ENCODE measurements around the gene BLCAP.
A peak's percentile ranks its signal among the peaks of the same experiment; 100 is the strongest.
"Not testable (repeated sequence)": the region's sequence is repeated elsewhere in the genome, so short reads cannot be mapped to it uniquely, and the experiment has no call there.

BLCAP gene

GRCh38 chr20:37564388-37565133 is 36.9 kb upstream of the BLCAP start:
- Histone ChIP-seq H3K36me3 (replicated peaks) (no peaks in the 10 kb centered on the region), H3K27me3 (ENCODE audit: low read depth) (no peaks in the 10 kb centered on the region), H3K4me3 (no peak overlapping the region), H3K4me1 (peaks cover 11% of the 10 kb centered on the region), H3K9me3 (no peaks in the 10 kb centered on the region)
- in situ Hi-C loops (cut with MboI; ENCODE audit: low sequenced_read_pairs), result loop anchor here (5.0 to 25.0 kb wide), 2 partner anchors 428 to 648 kb away; no protein-coding TSS in a partner anchor
- DNase-seq (ENCODE audit: low spot score in 2 of 2), result peak; percentile 48 to 78

GRCh38 chr20:37564016-37564387 is 36.3 kb upstream of the BLCAP start:
- Histone ChIP-seq H3K4me1 (peaks cover 11% of the 10 kb centered on the region), H3K9me3 (no peaks in the 10 kb centered on the region), H3K27me3 (ENCODE audit: low read depth) (no peaks in the 10 kb centered on the region), H3K4me3 (no peak overlapping the region), H3K36me3 (replicated peaks) (no peaks in the 10 kb centered on the region)
- in situ Hi-C loops (cut with MboI; ENCODE audit: low sequenced_read_pairs), result loop anchor here (25.0 kb wide), 1 partner anchor 648 kb away; no protein-coding TSS in a partner anchor
- DNase-seq (ENCODE audit: low spot score in 2 of 2), result no peak

- in situ Hi-C loops (cut with MboI; ENCODE audit: low sequenced_read_pairs), result loop anchor here (25.0 kb wide), 1 partner anchor 649 kb away; no protein-coding TSS in a partner anchor
- no peak overlapping the region for H3K4me3 ChIP-seq
- DNase-seq (ENCODE audit: low spot score in 2 of 2), result no peak
- H3K4me1 ChIP-seq, result peaks cover 8% of the 10 kb centered on the region
- no peaks in the 10 kb centered on the region for H3K27me3 ChIP-seq (ENCODE audit: low read depth)
- no peaks in the 10 kb centered on the region for H3K36me3 ChIP-seq (replicated peaks)
- no peaks in the 10 kb centered on the region for H3K9me3 ChIP-seq
Measured at GRCh38 chr20:37562695-37563480, 35.2 kb upstream of the BLCAP start.

- H3K4me1 ChIP-seq, result no peaks in the 10 kb centered on the region
- in situ Hi-C loops (cut with MboI; ENCODE audit: low sequenced_read_pairs), result loop anchor here (25.0 kb wide), 1 partner anchor 652 kb away; no protein-coding TSS in a partner anchor
- no peaks in the 10 kb centered on the region for H3K36me3 ChIP-seq (replicated peaks)
- no peaks in the 10 kb centered on the region for H3K9me3 ChIP-seq
- no peaks in the 10 kb centered on the region for H3K27me3 ChIP-seq (ENCODE audit: low read depth)
- no peak overlapping the region for H3K4me3 ChIP-seq
- DNase-seq (ENCODE audit: low spot score in 2 of 2), result no peak
Measured at GRCh38 chr20:37560629-37561028, 33.0 kb upstream of the BLCAP start.

GRCh38 chr20:37559312-37560027 is 31.8 kb upstream of the BLCAP start:
- no peaks in the 10 kb centered on the region for H3K4me1 ChIP-seq
- in situ Hi-C loops (cut with MboI; ENCODE audit: low sequenced_read_pairs), result loop anchor here (25.0 kb wide), 1 partner anchor 653 kb away; no protein-coding TSS in a partner anchor
- no peaks in the 10 kb centered on the region for H3K36me3 ChIP-seq (replicated peaks)
- DNase-seq (ENCODE audit: low spot score in 2 of 2), result no peak
- no peaks in the 10 kb centered on the region for H3K27me3 ChIP-seq (ENCODE audit: low read depth)
- no peak overlapping the region for H3K4me3 ChIP-seq
- H3K9me3 ChIP-seq, result no peaks in the 10 kb centered on the region

- no peaks in the 10 kb centered on the region for H3K36me3 ChIP-seq (replicated peaks)
- no peaks in the 10 kb centered on the region for H3K27me3 ChIP-seq (ENCODE audit: low read depth)
- H3K9me3 ChIP-seq, result no peaks in the 10 kb centered on the region
- in situ Hi-C loops (cut with MboI; ENCODE audit: low sequenced_read_pairs), result loop anchor here (25.0 kb wide), 1 partner anchor 654 kb away; no protein-coding TSS in a partner anchor
- no peak for DNase-seq (ENCODE audit: low spot score in 2 of 2)
- H3K4me3 ChIP-seq, result no peak overlapping the region
- H3K4me1 ChIP-seq, result no peaks in the 10 kb centered on the region
Measured at GRCh38 chr20:37558779-37559178, 31.1 kb upstream of the BLCAP start.

- Histone ChIP-seq H3K4me1 (no peaks in the 10 kb centered on the region), H3K27me3 (ENCODE audit: low read depth) (no peaks in the 10 kb centered on the region), H3K36me3 (replicated peaks) (no peaks in the 10 kb centered on the region), H3K9me3 (no peaks in the 10 kb centered on the region), H3K4me3 (no peak overlapping the region)
- in situ Hi-C loops (cut with MboI; ENCODE audit: low sequenced_read_pairs), result loop anchor here (25.0 kb wide), 1 partner anchor 654 kb away; no protein-coding TSS in a partner anchor
- no peak for DNase-seq (ENCODE audit: low spot score in 2 of 2)
Measured at GRCh38 chr20:37558306-37558705, 30.6 kb upstream of the BLCAP start.

- no peaks in the 10 kb centered on the region for H3K4me1 ChIP-seq
- DNase-seq (ENCODE audit: low spot score in 2 of 2), result no peak
- in situ Hi-C loops (cut with MboI; ENCODE audit: low sequenced_read_pairs), result loop anchor here (25.0 kb wide), 1 partner anchor 656 kb away; no protein-coding TSS in a partner anchor
- no peaks in the 10 kb centered on the region for H3K9me3 ChIP-seq
- H3K4me3 ChIP-seq, result no peak overlapping the region
- no peaks in the 10 kb centered on the region for H3K36me3 ChIP-seq (replicated peaks)
- no peaks in the 10 kb centered on the region for H3K27me3 ChIP-seq (ENCODE audit: low read depth)
Measured at GRCh38 chr20:37556538-37556937, 28.9 kb upstream of the BLCAP start.

GRCh38 chr20:37554721-37555298 is 27.1 kb upstream of the BLCAP start:
- H3K27me3 ChIP-seq (ENCODE audit: low read depth); H3K4me1 ChIP-seq; H3K9me3 ChIP-seq; H3K36me3 ChIP-seq (replicated peaks); DNase-seq (ENCODE audit: low spot score in 2 of 2); H3K4me3 ChIP-seq: not testable (repeated sequence)
- in situ Hi-C loops (cut with MboI; ENCODE audit: low sequenced_read_pairs), result loop anchor here (25.0 kb wide), 1 partner anchor 657 kb away; no protein-coding TSS in a partner anchor

- H3K36me3 ChIP-seq (replicated peaks), result no peaks in the 10 kb centered on the region
- H3K4me1 ChIP-seq, result no peaks in the 10 kb centered on the region
- no peak overlapping the region for H3K4me3 ChIP-seq
- in situ Hi-C loops (cut with MboI; ENCODE audit: low sequenced_read_pairs), result loop anchor here (25.0 kb wide), 1 partner anchor 660 kb away; no protein-coding TSS in a partner anchor
- H3K9me3 ChIP-seq, result no peaks in the 10 kb centered on the region
- DNase-seq (ENCODE audit: low spot score in 2 of 2), result no peak
- no peaks in the 10 kb centered on the region for H3K27me3 ChIP-seq (ENCODE audit: low read depth)
Measured at GRCh38 chr20:37552415-37552814, 24.7 kb upstream of the BLCAP start.

- not testable (repeated sequence) for H3K4me1 ChIP-seq; H3K4me3 ChIP-seq; H3K36me3 ChIP-seq (replicated peaks); DNase-seq (ENCODE audit: low spot score in 2 of 2); H3K9me3 ChIP-seq; H3K27me3 ChIP-seq (ENCODE audit: low read depth)
- in situ Hi-C loops (cut with MboI; ENCODE audit: low sequenced_read_pairs), result loop anchor here (25.0 kb wide), 1 partner anchor 661 kb away; no protein-coding TSS in a partner anchor
Measured at GRCh38 chr20:37551660-37552059, 24.0 kb upstream of the BLCAP start.

GRCh38 chr20:37550101-37550920 is 22.6 kb upstream of the BLCAP start:
- DNase-seq (ENCODE audit: low spot score in 2 of 2); H3K36me3 ChIP-seq (replicated peaks); H3K4me1 ChIP-seq; H3K9me3 ChIP-seq; H3K4me3 ChIP-seq; H3K27me3 ChIP-seq (ENCODE audit: low read depth): not testable (repeated sequence)
- in situ Hi-C loops (cut with MboI; ENCODE audit: low sequenced_read_pairs), result loop anchor here (25.0 kb wide), 1 partner anchor 662 kb away; no protein-coding TSS in a partner anchor

Measured in HAP-1 (cell line).